Camera-type eye (tissue), 1 donor: ENCODE measurements around the gene SAMD13. TPM values are rescaled to one million over a fixed set of nuclear protein-coding genes. Genes with fewer than 3 reads are reported as not detected.

Experiments used
- total RNA-seq: library from RNA; depleted of rRNA; stranded (reverse); fragments of >200 nt; gene quantifications from one replicate; pipeline ENCODE4 v1.2.3, GENCODE V29; 2014

SAMD13 gene
- 5.2 TPM for total RNA-seq

GRCh38 chr1:84301004-84301784 is at the start of gene SAMD13:
Gene SAMD13, plus strand, starts transcription at chr1:84301708. Its CDS starts 1,527 bp downstream, at chr1:84303235.

GRCh38 chr1:84398175-84399155 is 97.0 kb downstream of the SAMD13 start, which contains the start of gene DNASE2B:
Gene DNASE2B, plus strand, starts transcription at chr1:84398484. Its CDS starts 81 bp downstream, at chr1:84398565.

Other genes starting within 250 kb of the SAMD13 start
- gene PRKACB, start 157.4 kb upstream of the SAMD13 start, total RNA-seq, result 142 TPM
- 3.0 TPM for gene DNASE2B, start 96.8 kb downstream of the SAMD13 start, total RNA-seq
- 53.9 TPM for gene RPF1, start 177.6 kb downstream of the SAMD13 start, total RNA-seq
- 1.8 TPM for gene SPATA1, start 204.7 kb downstream of the SAMD13 start, total RNA-seq
- gene GNG5, start 204.9 kb downstream of the SAMD13 start, total RNA-seq, result 18.1 TPM